Fibroblast of the aortic adventitia (primary cell): ENCODE results near the gene LMTK3. TPM values are rescaled to one million over a fixed set of nuclear protein-coding genes. Genes with fewer than 3 reads are reported as not detected.
A peak's percentile ranks its signal among the peaks of the same experiment; 100 is the strongest.

ENCODE experiments used
- DNase-seq: peaks from one replicate; pipeline ENCODE4 v3.0.0-alpha.2; 2010; ENCODE audit warnings: low read depth
- H3K4me3 ChIP-seq: 2 replicates; pipeline ENCODE4 v1.5.1; 2011; ENCODE audit warnings: low read depth, mild to moderate bottlenecking, control low read depth, low read length, moderate library complexity
- total RNA-seq: library from RNA; depleted of rRNA; stranded (reverse); fragments of >200 nt; gene quantifications from 2 replicates; pipeline ENCODE4 v1.2.3, GENCODE V29; 2012; ENCODE audit warnings: low replicate concordance
- TF ChIP-seq, protein P1 (sequence below): IDR thresholded peaks from 2 replicates; pipeline ENCODE4 v1.5.1; 2011; ENCODE audit warnings: mild to moderate bottlenecking, low read length, control low read depth, inconsistent platforms; ENCODE audit not compliant: insufficient read depth

The LMTK3 gene
- total RNA-seq, 1 donor, result not detected

DNA sequence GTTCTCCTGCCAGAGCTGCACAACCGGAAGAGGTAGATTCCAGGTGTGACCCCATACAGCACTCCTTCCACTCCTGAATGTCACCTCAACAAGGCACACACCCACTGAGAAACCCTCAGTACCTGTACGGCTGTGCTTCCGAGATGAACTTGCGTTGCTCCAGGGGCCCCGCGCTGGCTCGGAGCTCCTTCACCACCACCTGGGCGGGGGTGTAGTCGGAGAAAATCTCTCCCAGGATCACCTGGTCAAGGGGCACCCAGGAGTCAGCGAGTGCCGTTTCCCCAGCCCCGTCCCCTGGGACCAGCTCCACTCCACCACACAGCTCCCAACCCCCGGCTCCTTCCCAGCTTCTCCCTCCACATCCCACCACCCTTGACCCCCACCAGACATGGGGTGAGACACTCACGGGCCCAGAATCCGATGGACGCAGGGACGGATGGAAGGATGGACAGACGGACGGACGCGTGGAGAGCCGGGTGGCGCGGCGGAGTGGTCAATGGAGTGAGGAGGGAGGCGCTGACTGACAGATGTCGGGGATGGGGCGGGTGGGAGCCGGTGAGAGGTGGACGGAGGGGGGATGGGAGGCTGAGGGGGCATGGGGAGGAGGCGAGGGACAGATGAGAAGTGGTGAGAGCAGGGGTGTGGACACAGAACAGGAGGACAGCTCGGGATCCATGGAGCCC is 2.8 kb downstream of the LMTK3 start:
- TF ChIP-seq, protein P1, sequence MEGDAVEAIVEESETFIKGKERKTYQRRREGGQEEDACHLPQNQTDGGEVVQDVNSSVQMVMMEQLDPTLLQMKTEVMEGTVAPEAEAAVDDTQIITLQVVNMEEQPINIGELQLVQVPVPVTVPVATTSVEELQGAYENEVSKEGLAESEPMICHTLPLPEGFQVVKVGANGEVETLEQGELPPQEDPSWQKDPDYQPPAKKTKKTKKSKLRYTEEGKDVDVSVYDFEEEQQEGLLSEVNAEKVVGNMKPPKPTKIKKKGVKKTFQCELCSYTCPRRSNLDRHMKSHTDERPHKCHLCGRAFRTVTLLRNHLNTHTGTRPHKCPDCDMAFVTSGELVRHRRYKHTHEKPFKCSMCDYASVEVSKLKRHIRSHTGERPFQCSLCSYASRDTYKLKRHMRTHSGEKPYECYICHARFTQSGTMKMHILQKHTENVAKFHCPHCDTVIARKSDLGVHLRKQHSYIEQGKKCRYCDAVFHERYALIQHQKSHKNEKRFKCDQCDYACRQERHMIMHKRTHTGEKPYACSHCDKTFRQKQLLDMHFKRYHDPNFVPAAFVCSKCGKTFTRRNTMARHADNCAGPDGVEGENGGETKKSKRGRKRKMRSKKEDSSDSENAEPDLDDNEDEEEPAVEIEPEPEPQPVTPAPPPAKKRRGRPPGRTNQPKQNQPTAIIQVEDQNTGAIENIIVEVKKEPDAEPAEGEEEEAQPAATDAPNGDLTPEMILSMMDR, result no peak
- no peak for DNase-seq
- no peak overlapping the region for H3K4me3 ChIP-seq

DNA sequence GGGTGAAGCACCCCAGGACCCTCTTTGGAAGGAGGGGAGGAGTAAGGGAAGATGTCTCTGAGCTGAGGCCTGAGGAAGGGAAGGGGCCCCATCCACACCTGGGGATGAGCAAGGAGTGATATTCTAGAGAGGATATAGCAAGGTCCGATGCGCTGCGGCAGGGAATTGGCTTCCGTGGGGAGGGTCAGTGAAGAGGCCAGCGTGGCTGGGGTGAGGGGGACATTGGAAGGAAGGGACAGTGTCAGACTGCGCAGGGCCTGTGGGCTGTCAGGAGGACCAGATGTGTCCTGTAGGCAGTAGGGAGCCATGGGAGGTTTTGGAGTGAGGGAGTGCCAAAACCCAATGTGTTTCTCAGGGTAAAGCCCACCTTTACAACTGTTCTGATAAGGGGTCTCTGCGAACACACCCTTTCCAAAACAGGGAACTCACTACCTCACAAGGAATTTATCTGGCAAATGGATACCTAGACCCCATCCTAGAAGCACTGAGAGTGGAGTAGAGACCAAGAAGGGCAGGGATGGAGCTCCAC is 3.7 kb downstream of the LMTK3 start:
- no peak for DNase-seq
- no peak overlapping the region for H3K4me3 ChIP-seq
- TF ChIP-seq, protein P1, result no peak

DNA sequence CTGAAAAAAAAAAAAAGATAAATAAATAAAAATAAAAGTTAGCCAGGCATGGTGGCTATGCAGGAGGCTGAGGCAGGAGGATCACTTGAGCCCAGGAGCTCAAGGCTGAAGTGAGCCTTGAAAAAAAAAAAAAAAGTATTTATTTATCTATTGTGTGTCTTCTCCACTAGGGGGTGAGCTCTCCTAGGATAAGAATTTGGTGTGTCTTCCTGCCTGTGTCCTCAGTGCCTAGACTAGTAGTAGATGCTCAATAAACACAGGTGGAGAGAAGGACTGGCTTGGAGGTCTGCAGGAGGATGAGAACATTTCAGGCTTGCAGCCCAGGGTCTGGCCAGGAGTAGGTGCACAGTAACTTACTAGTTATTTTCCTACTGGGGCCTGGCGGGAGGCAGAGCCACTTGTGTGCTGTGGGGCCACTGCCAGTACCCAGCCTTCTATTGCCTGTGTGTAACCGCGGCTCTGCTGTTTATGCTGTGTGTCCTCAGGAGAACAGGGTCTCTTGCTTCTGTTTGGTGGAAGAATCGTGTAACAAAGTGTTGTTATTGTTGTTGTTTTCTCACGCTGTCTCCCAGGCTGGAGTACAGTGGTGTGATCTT is 5.4 kb downstream of the LMTK3 start:
- no peak overlapping the region for H3K4me3 ChIP-seq
- DNase-seq, result peak; percentile 68

DNA sequence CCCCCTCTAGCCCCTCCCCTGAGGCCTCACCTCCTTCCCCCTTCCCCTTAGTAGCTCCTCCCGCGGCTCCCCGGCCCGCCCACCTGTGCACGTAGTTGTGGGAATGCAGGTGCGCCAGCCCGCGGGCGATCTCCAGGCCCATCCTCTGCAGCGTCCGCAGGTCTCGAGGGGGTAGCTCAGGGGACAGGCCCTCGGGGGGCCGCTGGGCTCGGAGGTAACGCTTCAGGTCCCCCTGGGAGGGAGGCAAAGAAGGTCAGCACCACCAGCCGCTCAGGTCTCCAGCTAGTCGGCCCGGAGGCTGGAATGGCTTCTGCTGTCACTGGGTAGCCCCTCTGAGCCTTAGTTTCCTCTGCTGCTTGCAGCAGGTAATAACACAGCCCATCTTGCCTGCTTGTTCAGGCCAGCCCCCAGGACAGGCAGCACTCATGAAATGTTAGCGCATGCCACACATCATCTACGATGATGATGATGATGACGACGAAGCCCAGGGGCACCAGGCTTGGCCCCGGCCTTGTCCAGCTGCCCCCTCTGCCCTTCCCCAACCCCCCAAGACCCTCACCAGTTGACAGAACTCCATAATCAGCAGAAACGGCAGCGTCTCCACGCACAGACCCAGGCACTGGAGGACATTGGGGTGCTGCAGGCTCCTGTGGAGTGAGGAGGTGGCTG is 9.2 kb downstream of the LMTK3 start:
- TF ChIP-seq, protein P1, result no peak
- no peak overlapping the region for H3K4me3 ChIP-seq
- no peak for DNase-seq

More for the DNA sequence above, 5.4 kb downstream of the LMTK3 start:
- TF ChIP-seq, protein P1, result peak; percentile 52

DNA sequence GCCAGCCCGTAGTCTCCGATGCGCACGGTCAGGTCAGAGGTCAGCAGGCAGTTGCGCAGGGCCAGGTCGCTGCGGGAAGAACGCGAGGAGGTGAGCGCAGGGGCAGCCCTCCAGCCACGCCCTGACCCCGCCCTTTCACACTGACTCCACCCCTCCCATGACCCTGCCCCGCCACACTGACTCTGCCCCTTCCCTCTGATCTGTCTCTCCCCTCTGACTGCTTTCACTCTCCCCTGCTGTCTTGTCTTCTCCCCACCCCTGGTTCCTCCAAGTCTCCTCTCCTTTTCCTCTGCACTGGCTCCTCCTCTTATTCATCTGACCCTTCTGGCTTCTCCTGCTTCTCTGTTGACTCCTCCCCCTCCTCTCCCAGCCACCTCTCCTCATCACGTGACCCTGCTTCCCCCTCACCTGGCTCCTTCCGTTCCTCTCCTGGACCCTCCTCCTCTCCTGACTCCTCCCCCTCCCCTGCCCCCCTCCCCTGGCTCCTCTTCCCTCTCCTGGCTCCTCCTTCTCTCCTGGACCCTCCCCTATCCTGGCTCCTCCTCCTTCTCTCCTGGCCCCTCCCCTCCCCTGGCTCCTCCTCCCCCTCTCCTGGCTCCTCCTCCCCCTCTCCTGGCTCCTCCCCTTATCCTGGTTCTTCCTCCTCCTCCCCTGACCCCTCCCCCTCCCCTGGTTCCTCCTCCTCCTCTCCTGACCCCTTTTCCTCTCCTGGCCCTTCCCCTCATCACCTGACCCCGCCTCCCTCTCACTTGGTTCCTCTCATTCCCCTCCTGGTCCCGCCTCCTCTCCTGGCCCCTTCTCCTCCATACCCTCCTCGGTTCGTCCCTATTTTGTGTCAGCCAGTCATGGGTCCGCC is 9.9 kb downstream of the LMTK3 start:
- DNase-seq, result no peak
- no peak overlapping the region for H3K4me3 ChIP-seq

More for the DNA sequence above, 9.9 kb downstream of the LMTK3 start:
- TF ChIP-seq, protein P1, result no peak
